G401.6 (cell line): ENCODE data around the gene SMC6.

Experiments used
- FAIRE-seq: peaks from 2 replicates; lab custom pipeline; 2012; peaks lifted over from hg19 to GRCh38; lab: Jason Lieb, UNC

The SMC6 gene

GRCh38 chr2:17763641-17764333 is 10.2 kb upstream of the SMC6 start:
- FAIRE-seq = no peak

- no peak for FAIRE-seq
Observed at GRCh38 chr2:17762451-17762850, 8.8 kb upstream of the SMC6 start.

- no peak for FAIRE-seq
Observed at GRCh38 chr2:17759805-17760204, 6.2 kb upstream of the SMC6 start.

- FAIRE-seq = no peak
Observed at GRCh38 chr2:17758118-17758517, 4.5 kb upstream of the SMC6 start.

- FAIRE-seq = no peak
Observed at GRCh38 chr2:17757321-17757720, 3.7 kb upstream of the SMC6 start.

- no peak for FAIRE-seq
Observed at GRCh38 chr2:17756668-17757067, 3.1 kb upstream of the SMC6 start.

GRCh38 chr2:17754773-17755425 is 1.3 kb upstream of the SMC6 start:
- no peak for FAIRE-seq

- FAIRE-seq = no peak
Observed at GRCh38 chr2:17752892-17753802, 463 bp downstream of the SMC6 start.

- no peak for FAIRE-seq
Observed at GRCh38 chr2:17752246-17752645, 1.4 kb downstream of the SMC6 start.

- FAIRE-seq = no peak
Observed at GRCh38 chr2:17749753-17750438, 3.7 kb downstream of the SMC6 start.

GRCh38 chr2:17748745-17749144 is 4.9 kb downstream of the SMC6 start:
- no peak for FAIRE-seq

GRCh38 chr2:17747684-17748452 is 5.7 kb downstream of the SMC6 start:
- FAIRE-seq = no peak

- FAIRE-seq = no peak
Observed at GRCh38 chr2:17740203-17740602, 13.4 kb downstream of the SMC6 start.

- no peak for FAIRE-seq
Observed at GRCh38 chr2:17736989-17737388, 16.6 kb downstream of the SMC6 start.

- FAIRE-seq = no peak
Observed at GRCh38 chr2:17735864-17736263, 17.7 kb downstream of the SMC6 start.

- no peak for FAIRE-seq
Observed at GRCh38 chr2:17733599-17733998, 20.0 kb downstream of the SMC6 start.

- FAIRE-seq = no peak
Observed at GRCh38 chr2:17729880-17730279, 23.7 kb downstream of the SMC6 start.

GRCh38 chr2:17728210-17728609 is 25.4 kb downstream of the SMC6 start:
- FAIRE-seq = no peak

- peak; percentile 71 for FAIRE-seq
Observed at GRCh38 chr2:17719562-17720371, 33.8 kb downstream of the SMC6 start.

- no peak for FAIRE-seq
Observed at GRCh38 chr2:17718689-17719088, 34.9 kb downstream of the SMC6 start.

GRCh38 chr2:17717666-17718065 is 35.9 kb downstream of the SMC6 start:
- FAIRE-seq = no peak
